Nephron progenitor cell (in vitro differentiated cells): ENCODE data around the gene CHRD.

Experiments used
- DNase-seq: peaks from one replicate; pipeline ENCODE4 v3.0.0; 2021
- H3K27ac Mint-ChIP-seq: 2 replicates; pipeline ENCODE4 v1.8.0; 2021; ENCODE audit warnings: mild to moderate bottlenecking, moderate library complexity, mixed read lengths
- H3K27me3 Mint-ChIP-seq: 2 replicates; pipeline ENCODE4 v1.8.0; 2021; ENCODE audit warnings: mild to moderate bottlenecking, low read depth, mixed read lengths; ENCODE audit not compliant: poor library complexity
- H3K36me3 Mint-ChIP-seq: 2 replicates; pipeline ENCODE4 v1.8.0; 2021; ENCODE audit warnings: low read depth, mixed read lengths
- H3K4me1 Mint-ChIP-seq: 2 replicates; pipeline ENCODE4 v1.8.0; 2021; ENCODE audit warnings: mixed read lengths
- H3K4me3 Mint-ChIP-seq: 2 replicates; pipeline ENCODE4 v1.8.0; 2021; ENCODE audit warnings: mild to moderate bottlenecking, moderate library complexity, mixed read lengths
- H3K9me3 Mint-ChIP-seq: 2 replicates; pipeline ENCODE4 v1.8.0; 2021; ENCODE audit warnings: mild to moderate bottlenecking, moderate library complexity, mixed read lengths
- TF ChIP-seq, protein P1 (sequence below): fragments of 200-600 bp; sonication (generic); IDR thresholded peaks from 2 replicates; pipeline ENCODE4 v1.5.0; 2021; ENCODE audit warnings: antibody characterized with exemption

The CHRD gene

GRCh38 chr3:184361932-184362667 is 17.8 kb upstream of the CHRD start:
- peaks cover 25% of the 10 kb centered on the region for H3K36me3 Mint-ChIP-seq
- peaks cover 51% of the 10 kb centered on the region for H3K4me1 Mint-ChIP-seq
- peak; percentile 63 for DNase-seq
- TF ChIP-seq, protein P1, sequence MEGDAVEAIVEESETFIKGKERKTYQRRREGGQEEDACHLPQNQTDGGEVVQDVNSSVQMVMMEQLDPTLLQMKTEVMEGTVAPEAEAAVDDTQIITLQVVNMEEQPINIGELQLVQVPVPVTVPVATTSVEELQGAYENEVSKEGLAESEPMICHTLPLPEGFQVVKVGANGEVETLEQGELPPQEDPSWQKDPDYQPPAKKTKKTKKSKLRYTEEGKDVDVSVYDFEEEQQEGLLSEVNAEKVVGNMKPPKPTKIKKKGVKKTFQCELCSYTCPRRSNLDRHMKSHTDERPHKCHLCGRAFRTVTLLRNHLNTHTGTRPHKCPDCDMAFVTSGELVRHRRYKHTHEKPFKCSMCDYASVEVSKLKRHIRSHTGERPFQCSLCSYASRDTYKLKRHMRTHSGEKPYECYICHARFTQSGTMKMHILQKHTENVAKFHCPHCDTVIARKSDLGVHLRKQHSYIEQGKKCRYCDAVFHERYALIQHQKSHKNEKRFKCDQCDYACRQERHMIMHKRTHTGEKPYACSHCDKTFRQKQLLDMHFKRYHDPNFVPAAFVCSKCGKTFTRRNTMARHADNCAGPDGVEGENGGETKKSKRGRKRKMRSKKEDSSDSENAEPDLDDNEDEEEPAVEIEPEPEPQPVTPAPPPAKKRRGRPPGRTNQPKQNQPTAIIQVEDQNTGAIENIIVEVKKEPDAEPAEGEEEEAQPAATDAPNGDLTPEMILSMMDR = no peak
- H3K27ac Mint-ChIP-seq = peak overlapping the region; percentile 99
- H3K9me3 Mint-ChIP-seq = no peaks in the 10 kb centered on the region
- peak overlapping the region; percentile 91 for H3K4me3 Mint-ChIP-seq
- peaks cover 8% of the 10 kb centered on the region for H3K27me3 Mint-ChIP-seq

- H3K27ac Mint-ChIP-seq = peak overlapping the region; percentile 99
- H3K9me3 Mint-ChIP-seq = no peaks in the 10 kb centered on the region
- H3K27me3 Mint-ChIP-seq = peaks cover 8% of the 10 kb centered on the region
- H3K4me3 Mint-ChIP-seq = peak overlapping the region; percentile 95
- DNase-seq = peak; percentile 95
- TF ChIP-seq, protein P1 = peak; percentile 44
- peaks cover 33% of the 10 kb centered on the region for H3K36me3 Mint-ChIP-seq
- peaks cover 51% of the 10 kb centered on the region for H3K4me1 Mint-ChIP-seq
These were observed 16.9 kb upstream of the CHRD start for GRCh38 chr3:184362668-184363546.

DNA sequence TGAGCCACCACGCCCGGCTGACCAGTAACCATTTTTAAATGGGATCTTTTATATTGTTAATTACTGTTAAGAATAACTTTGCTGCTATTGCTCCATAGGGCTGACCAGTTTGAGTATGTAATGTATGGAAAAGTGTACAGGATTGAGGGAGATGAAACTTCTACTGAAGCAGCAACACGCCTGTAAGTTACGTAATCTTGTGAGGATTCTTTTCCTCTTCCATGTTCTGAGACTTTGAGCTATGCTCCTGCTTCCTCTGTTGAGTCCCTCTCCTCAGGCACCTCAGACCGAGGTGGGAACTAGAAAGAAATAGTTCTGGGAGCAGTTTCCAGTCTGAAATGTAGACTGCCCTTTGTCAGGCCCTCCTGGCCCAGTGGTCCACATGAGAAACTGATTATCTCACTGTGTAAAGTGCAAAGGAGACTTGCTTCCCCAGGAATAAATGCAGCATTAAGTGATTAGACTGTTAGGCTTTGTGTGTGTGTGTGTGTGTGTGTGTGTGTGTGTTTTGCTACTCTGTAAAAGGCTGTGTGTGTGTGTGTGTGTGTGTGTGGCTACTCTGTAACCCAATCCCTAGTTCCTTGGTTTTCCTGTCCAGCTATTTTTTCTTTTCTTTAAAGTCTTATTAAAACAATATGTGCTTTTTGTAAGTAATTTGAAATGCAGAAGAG is 13.1 kb upstream of the CHRD start:
- Mint-ChIP-seq H3K36me3 (peaks cover 50% of the 10 kb centered on the region), H3K4me3 (no peak overlapping the region), H3K9me3 (no peaks in the 10 kb centered on the region), H3K27me3 (no peaks in the 10 kb centered on the region), H3K4me1 (peaks cover 29% of the 10 kb centered on the region), H3K27ac (peak overlapping the region; percentile 39)
- no peak for DNase-seq
- TF ChIP-seq, protein P1 = no peak

DNA sequence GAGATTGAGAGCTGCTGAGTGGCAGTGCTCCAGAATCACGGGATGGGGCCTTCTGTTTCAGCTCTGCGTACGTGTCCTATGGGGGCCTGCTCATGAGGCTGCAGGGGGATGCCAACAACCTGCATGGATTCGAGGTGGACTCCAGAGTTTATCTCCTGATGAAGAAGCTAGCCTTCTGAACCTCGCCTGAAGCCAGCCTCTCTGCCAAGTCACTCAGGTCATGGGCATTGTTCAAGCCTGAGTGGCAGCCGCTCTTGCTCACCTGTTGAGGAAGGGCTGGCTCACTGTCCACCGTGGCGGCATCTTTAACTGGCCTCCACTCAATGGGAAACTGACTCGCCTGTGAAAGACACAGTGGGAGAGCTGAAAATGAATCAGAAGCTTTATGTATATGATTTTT is 11.7 kb upstream of the CHRD start:
- H3K4me1 Mint-ChIP-seq = peaks cover 37% of the 10 kb centered on the region
- peaks cover 50% of the 10 kb centered on the region for H3K36me3 Mint-ChIP-seq
- no peak overlapping the region for H3K27ac Mint-ChIP-seq
- DNase-seq = no peak
- no peaks in the 10 kb centered on the region for H3K27me3 Mint-ChIP-seq
- TF ChIP-seq, protein P1 = no peak
- no peaks in the 10 kb centered on the region for H3K9me3 Mint-ChIP-seq
- H3K4me3 Mint-ChIP-seq = no peak overlapping the region

DNA sequence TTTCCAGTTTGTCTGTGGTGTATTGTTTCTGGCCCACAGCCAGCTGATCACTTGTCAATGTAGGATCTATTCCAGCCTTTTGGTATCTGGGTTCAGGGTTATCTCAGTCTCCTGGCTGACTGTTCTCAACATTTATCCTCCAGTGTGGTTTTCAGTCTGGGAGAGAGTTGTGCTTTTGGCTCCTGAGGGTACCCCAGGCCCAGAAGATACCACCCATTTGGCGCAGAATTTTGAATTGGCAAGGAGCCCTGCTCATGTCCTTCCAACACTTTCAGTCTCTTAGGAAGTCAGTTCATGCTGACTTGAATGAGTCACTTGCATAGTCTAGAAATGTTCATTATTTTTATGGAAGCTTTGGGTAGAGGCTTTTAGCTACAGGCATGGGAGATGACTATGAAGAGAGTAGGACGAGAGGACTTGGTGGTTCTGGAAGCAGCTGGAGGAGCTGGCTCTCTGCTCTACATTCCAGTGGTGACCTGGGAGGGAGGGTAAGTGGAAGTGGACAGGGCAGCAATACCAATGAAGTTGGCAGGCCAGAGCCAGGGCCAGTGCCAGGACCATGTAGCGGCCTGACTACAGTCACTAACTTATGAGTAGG is 11.2 kb upstream of the CHRD start:
- TF ChIP-seq, protein P1 = no peak
- peaks cover 1% of the 10 kb centered on the region for H3K27me3 Mint-ChIP-seq
- no peak overlapping the region for H3K4me3 Mint-ChIP-seq
- H3K9me3 Mint-ChIP-seq = no peaks in the 10 kb centered on the region
- peaks cover 50% of the 10 kb centered on the region for H3K36me3 Mint-ChIP-seq
- no peak overlapping the region for H3K27ac Mint-ChIP-seq
- DNase-seq = no peak
- peaks cover 32% of the 10 kb centered on the region for H3K4me1 Mint-ChIP-seq
